ENCODE measurements around the gene NT5C2. TPM values are rescaled to one million over a fixed set of nuclear protein-coding genes. Genes with fewer than 3 reads are reported as not detected.
A peak's percentile ranks its signal among the peaks of the same experiment; 100 is the strongest.
"Not testable (repeated sequence)": the region's sequence is repeated elsewhere in the genome, so short reads cannot be mapped to it uniquely, and the experiment has no call there.

The NT5C2 gene
- total RNA-seq, 2 experiments from 2014 or later: 46.4 to 46.5 TPM

- Mint-ChIP-seq H3K27ac (no peak overlapping the region), H3K4me1 (peaks cover 12% of the 10 kb centered on the region), H3K4me3 (no peak overlapping the region), H3K36me3 (ENCODE audit: low read depth) (no peaks in the 10 kb centered on the region), H3K9me3 (ENCODE audit: low read depth) (no peaks in the 10 kb centered on the region), H3K27me3 (no peaks in the 10 kb centered on the region)
- ChIA-PET CTCF (interaction anchor here (0.6 to 2.3 kb wide), 12 partner anchors 34 to 495 kb away, joined by 3 to 26 read pairs (median 4); partner anchors contain the start of gene CNNM2), POLR2A (no interaction called here)
- peak; percentile 84 for DNase-seq
- peak; percentile 86 for ATAC-seq
- intact Hi-C loops (cut with DNase I, micrococcal nuclease): loop anchor here (1.0 to 5.0 kb wide), 5 partner anchors 15 to 342 kb away; partner anchors contain the start of gene RPEL1 (in 1 of the 2)
Measured at GRCh38 chr10:103069453-103070331, 123.4 kb downstream of the NT5C2 start.

- no peaks in the 10 kb centered on the region for H3K27me3 Mint-ChIP-seq
- H3K4me1 Mint-ChIP-seq: peaks cover 12% of the 10 kb centered on the region
- ChIA-PET CTCF (interaction anchor here (0.7 to 2.3 kb wide), 5 partner anchors 151 to 497 kb away, joined by 4 to 12 read pairs (median 4); partner anchors contain the start of gene CNNM2), POLR2A (no interaction called here)
- ATAC-seq (no peak), DNase-seq (no peak)
- no peak overlapping the region for H3K27ac Mint-ChIP-seq
- intact Hi-C loops (cut with DNase I, micrococcal nuclease): loop anchor here in 1 of 2 experiments (2.0 to 5.0 kb wide), 2 partner anchors 177 to 341 kb away; partner anchors contain the start of gene RPEL1
- H3K36me3 Mint-ChIP-seq (ENCODE audit: low read depth): no peaks in the 10 kb centered on the region
- no peak overlapping the region for H3K4me3 Mint-ChIP-seq
- H3K9me3 Mint-ChIP-seq (ENCODE audit: low read depth): no peaks in the 10 kb centered on the region
Measured at GRCh38 chr10:103067956-103068355, 125.1 kb downstream of the NT5C2 start.

GRCh38 chr10:103067484-103067883 lies 125.6 kb downstream of the NT5C2 start:
- H3K4me1 Mint-ChIP-seq: peaks cover 12% of the 10 kb centered on the region
- H3K4me3 Mint-ChIP-seq: no peak overlapping the region
- no peaks in the 10 kb centered on the region for H3K27me3 Mint-ChIP-seq
- ATAC-seq (no peak), DNase-seq (no peak)
- H3K36me3 Mint-ChIP-seq (ENCODE audit: low read depth): no peaks in the 10 kb centered on the region
- no peaks in the 10 kb centered on the region for H3K9me3 Mint-ChIP-seq (ENCODE audit: low read depth)
- ChIA-PET CTCF (interaction anchor here (0.7 to 2.3 kb wide), 5 partner anchors 150 to 232 kb away, joined by 3 to 12 read pairs (median 4); partner anchors contain the start of gene CNNM2), POLR2A (no interaction called here)
- H3K27ac Mint-ChIP-seq: no peak overlapping the region
- intact Hi-C loops (cut with DNase I, micrococcal nuclease): loop anchor here in 1 of 2 experiments (5.0 kb wide), 1 partner anchor 340 kb away; no protein-coding TSS in a partner anchor

GRCh38 chr10:103067099-103067477 lies 126.0 kb downstream of the NT5C2 start:
- intact Hi-C loops (cut with DNase I, micrococcal nuclease): loop anchor here in 1 of 2 experiments (5.0 kb wide), 1 partner anchor 340 kb away; no protein-coding TSS in a partner anchor
- DNase-seq; H3K27ac Mint-ChIP-seq; POLR2A ChIA-PET; H3K4me3 Mint-ChIP-seq; H3K36me3 Mint-ChIP-seq (ENCODE audit: low read depth); ATAC-seq; H3K27me3 Mint-ChIP-seq; H3K9me3 Mint-ChIP-seq (ENCODE audit: low read depth): not testable (repeated sequence)
- CTCF ChIA-PET: interaction anchor here (0.7 to 1.9 kb wide), 5 partner anchors 150 to 186 kb away, joined by 3 to 12 read pairs (median 3); partner anchors contain the start of gene CNNM2
- peaks cover 12% of the 10 kb centered on the region for H3K4me1 Mint-ChIP-seq

GRCh38 chr10:103066141-103067098 lies 126.7 kb downstream of the NT5C2 start:
- Mint-ChIP-seq H3K4me1 (peaks cover 12% of the 10 kb centered on the region), H3K27me3 (no peaks in the 10 kb centered on the region), H3K9me3 (ENCODE audit: low read depth) (no peaks in the 10 kb centered on the region), H3K27ac (no peak overlapping the region), H3K4me3 (no peak overlapping the region), H3K36me3 (ENCODE audit: low read depth) (no peaks in the 10 kb centered on the region)
- intact Hi-C loops (cut with DNase I, micrococcal nuclease): loop anchor here in 1 of 2 experiments (5.0 kb wide), 1 partner anchor 339 kb away; no protein-coding TSS in a partner anchor
- ATAC-seq (no peak), DNase-seq (no peak)
- ChIA-PET CTCF (interaction anchor here (0.7 to 1.9 kb wide), 6 partner anchors 148 to 186 kb away, joined by 3 to 12 read pairs (median 3); partner anchors contain the start of gene CNNM2), POLR2A (no interaction called here)

- Mint-ChIP-seq H3K36me3 (ENCODE audit: low read depth) (no peaks in the 10 kb centered on the region), H3K4me3 (no peak overlapping the region), H3K27me3 (no peaks in the 10 kb centered on the region), H3K27ac (no peak overlapping the region), H3K9me3 (ENCODE audit: low read depth) (no peaks in the 10 kb centered on the region), H3K4me1 (peaks cover 3% of the 10 kb centered on the region)
- intact Hi-C loops (cut with DNase I, micrococcal nuclease): loop anchor here in 1 of 2 experiments (5.0 kb wide), 1 partner anchor 338 kb away; no protein-coding TSS in a partner anchor
- POLR2A ChIA-PET: interaction anchor here (0.6 kb wide), 1 partner anchor 15 kb away, joined by 4 read pairs; no protein-coding TSS in a partner anchor
- CTCF ChIA-PET: interaction anchor here (0.6 to 2.7 kb wide), 4 partner anchors 11 to 706 kb away, joined by 3 to 22 read pairs (median 4); partner anchors contain the start of gene CNNM2
- ATAC-seq (no peak), DNase-seq (no peak)
Measured at GRCh38 chr10:103064956-103065355, 128.1 kb downstream of the NT5C2 start.

GRCh38 chr10:103062854-103063590 lies 130.1 kb downstream of the NT5C2 start:
- no peak for ATAC-seq
- Mint-ChIP-seq H3K9me3 (ENCODE audit: low read depth) (no peaks in the 10 kb centered on the region), H3K4me1 (no peaks in the 10 kb centered on the region), H3K4me3 (no peak overlapping the region), H3K36me3 (ENCODE audit: low read depth) (no peaks in the 10 kb centered on the region), H3K27ac (no peak overlapping the region), H3K27me3 (no peaks in the 10 kb centered on the region)
- intact Hi-C loops (cut with DNase I, micrococcal nuclease): no loop called here
- no peak for DNase-seq
- ChIA-PET CTCF (interaction anchor here (0.8 to 2.7 kb wide), 6 partner anchors 9 to 181 kb away, joined by 3 to 22 read pairs (median 4); partner anchors contain the start of gene CNNM2), POLR2A (no interaction called here)

GRCh38 chr10:103060575-103060974 lies 132.5 kb downstream of the NT5C2 start:
- no peak for ATAC-seq
- CTCF ChIA-PET: interaction anchor here (1.0 kb wide), 1 partner anchor 143 kb away, joined by 4 read pairs; the partner anchor contains the start of gene CNNM2
- no peaks in the 10 kb centered on the region for H3K27me3 Mint-ChIP-seq

GRCh38 chr10:103058034-103058433 lies 135.0 kb downstream of the NT5C2 start:
- Mint-ChIP-seq H3K9me3 (ENCODE audit: low read depth) (no peaks in the 10 kb centered on the region), H3K27ac (no peak overlapping the region), H3K27me3 (no peaks in the 10 kb centered on the region), H3K4me1 (peaks cover 20% of the 10 kb centered on the region), H3K36me3 (ENCODE audit: low read depth) (peaks cover 1% of the 10 kb centered on the region), H3K4me3 (no peak overlapping the region)
- intact Hi-C loops (cut with DNase I, micrococcal nuclease): no loop called here
- CTCF ChIA-PET: interaction anchor here (0.6 to 1.9 kb wide), 3 partner anchors 62 to 156 kb away, joined by 4 to 6 read pairs (median 4); partner anchors contain the start of gene CNNM2
- ATAC-seq: no peak
- no peak for DNase-seq
- POLR2A ChIA-PET: no interaction called here

More at GRCh38 chr10:103060575-103060974, 132.5 kb downstream of the NT5C2 start:
- DNase-seq: no peak
- no peaks in the 10 kb centered on the region for H3K9me3 Mint-ChIP-seq (ENCODE audit: low read depth)
- H3K4me1 Mint-ChIP-seq: peaks cover 2% of the 10 kb centered on the region
- no peak overlapping the region for H3K27ac Mint-ChIP-seq
- POLR2A ChIA-PET: no interaction called here
- peaks cover 1% of the 10 kb centered on the region for H3K36me3 Mint-ChIP-seq (ENCODE audit: low read depth)
- intact Hi-C loops (cut with DNase I, micrococcal nuclease): no loop called here
- no peak overlapping the region for H3K4me3 Mint-ChIP-seq

GRCh38 chr10:103055105-103055504 lies 138.0 kb downstream of the NT5C2 start:
- Mint-ChIP-seq H3K4me3 (no peak overlapping the region), H3K36me3 (ENCODE audit: low read depth) (peaks cover 1% of the 10 kb centered on the region), H3K4me1 (peaks cover 20% of the 10 kb centered on the region), H3K27me3 (no peaks in the 10 kb centered on the region), H3K27ac (peak overlapping the region; percentile 29), H3K9me3 (ENCODE audit: low read depth) (no peaks in the 10 kb centered on the region)
- CTCF ChIA-PET: interaction anchor here (1.2 to 3.6 kb wide), 3 partner anchors 11 to 189 kb away, joined by 4 to 19 read pairs (median 4); partner anchors contain the start of gene CNNM2
- intact Hi-C loops (cut with DNase I, micrococcal nuclease): no loop called here
- DNase-seq: no peak
- POLR2A ChIA-PET: interaction anchor here (1.4 kb wide), 1 partner anchor 137 kb away, joined by 6 read pairs; the partner anchor contains the start of gene CNNM2
- no peak for ATAC-seq
